G401 (cell line): ENCODE measurements around the gene PROSER3. TPM values are rescaled to one million over a fixed set of nuclear protein-coding genes. Genes with fewer than 3 reads are reported as not detected.

Experiments
- DNase-seq: peaks from one replicate; pipeline ENCODE4 v3.0.0-alpha.2; 2015; ENCODE audit warnings: low spot score
- in situ Hi-C: cut with HindIII; loops from 2 replicates; pipeline ENCODE4 v1.10.0; 2016; ENCODE audit warnings: low sequenced_read_pairs, mixed read lengths
- total RNA-seq: library from RNA; depleted of rRNA; stranded (reverse); fragments of >200 nt; shearing (Covaris generic); gene quantifications from 2 replicates; pipeline ENCODE4 v1.2.3, GENCODE V29; 2014

Gene PROSER3
- total RNA-seq, 1 experiment from 2014 or later, result 7.9 TPM

DNA sequence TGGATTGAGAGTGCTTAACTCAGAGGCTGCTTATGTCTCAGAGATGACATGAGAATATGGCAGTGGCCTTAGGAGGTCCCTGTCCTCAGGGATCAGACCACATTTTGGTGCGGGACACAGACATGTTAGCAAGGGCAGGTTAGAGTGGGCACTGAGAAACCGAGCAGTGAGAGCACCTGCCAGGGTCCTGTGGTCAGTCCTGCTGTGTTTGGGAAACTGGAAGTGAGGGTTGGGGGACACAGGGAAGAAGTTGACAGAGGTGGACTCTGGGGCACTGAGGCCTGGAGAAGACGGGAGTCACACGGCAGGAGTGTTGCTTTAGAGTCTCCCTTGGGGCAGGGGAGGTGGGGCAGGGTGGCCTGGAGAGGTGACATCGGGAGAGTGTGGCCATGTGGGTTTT lies 23.1 kb upstream of the PROSER3 start:
- in situ Hi-C loops, result no loop called here
- DNase-seq, result no peak

DNA sequence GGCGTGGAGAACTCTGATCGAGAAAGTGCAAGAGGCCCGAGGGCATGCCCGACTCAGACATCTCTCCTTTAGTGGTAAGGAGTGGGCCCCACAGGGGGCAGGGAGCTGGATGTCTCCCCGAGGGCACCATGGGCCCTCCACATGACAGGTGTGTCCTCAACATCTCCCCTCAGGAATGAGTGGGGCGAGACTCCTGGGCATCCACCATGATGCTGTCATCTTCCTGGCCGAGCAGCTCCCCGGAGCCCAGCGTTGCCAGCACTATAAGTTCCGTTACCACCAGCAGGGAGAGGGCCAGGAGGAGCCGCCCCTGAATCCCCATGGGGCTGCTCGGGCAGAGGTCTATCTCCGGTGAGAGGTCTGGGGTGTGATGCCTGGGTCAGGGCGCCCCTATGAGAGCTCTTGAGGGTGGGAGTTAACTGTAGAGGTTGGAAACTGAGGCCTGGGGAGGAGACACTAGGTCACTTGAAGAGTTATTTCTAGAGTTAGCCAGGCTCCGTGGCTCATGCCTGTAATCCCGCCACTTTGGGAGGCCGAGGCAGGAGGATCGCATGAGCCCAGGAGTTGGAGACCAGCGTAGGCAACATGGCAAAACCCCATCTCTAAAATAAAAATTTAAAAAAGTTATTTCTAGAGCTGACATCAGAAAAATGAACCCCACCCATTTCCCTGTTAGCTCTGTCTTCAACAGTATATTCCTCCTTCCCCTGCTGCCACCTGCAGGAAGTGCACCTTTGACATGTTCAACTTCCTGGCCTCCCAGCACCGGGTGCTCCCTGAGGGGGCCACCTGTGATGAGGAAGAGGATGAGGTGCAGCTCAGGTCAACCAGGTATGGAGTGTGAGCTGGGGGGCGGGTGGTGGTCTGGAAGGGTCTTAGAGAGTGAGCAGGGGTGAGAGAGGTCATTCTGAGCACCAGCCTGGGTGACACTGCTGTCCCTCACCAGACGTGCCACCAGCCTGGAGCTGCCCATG lies 20.8 kb upstream of the PROSER3 start:
- in situ Hi-C loops, result no loop called here
- no peak for DNase-seq

DNA sequence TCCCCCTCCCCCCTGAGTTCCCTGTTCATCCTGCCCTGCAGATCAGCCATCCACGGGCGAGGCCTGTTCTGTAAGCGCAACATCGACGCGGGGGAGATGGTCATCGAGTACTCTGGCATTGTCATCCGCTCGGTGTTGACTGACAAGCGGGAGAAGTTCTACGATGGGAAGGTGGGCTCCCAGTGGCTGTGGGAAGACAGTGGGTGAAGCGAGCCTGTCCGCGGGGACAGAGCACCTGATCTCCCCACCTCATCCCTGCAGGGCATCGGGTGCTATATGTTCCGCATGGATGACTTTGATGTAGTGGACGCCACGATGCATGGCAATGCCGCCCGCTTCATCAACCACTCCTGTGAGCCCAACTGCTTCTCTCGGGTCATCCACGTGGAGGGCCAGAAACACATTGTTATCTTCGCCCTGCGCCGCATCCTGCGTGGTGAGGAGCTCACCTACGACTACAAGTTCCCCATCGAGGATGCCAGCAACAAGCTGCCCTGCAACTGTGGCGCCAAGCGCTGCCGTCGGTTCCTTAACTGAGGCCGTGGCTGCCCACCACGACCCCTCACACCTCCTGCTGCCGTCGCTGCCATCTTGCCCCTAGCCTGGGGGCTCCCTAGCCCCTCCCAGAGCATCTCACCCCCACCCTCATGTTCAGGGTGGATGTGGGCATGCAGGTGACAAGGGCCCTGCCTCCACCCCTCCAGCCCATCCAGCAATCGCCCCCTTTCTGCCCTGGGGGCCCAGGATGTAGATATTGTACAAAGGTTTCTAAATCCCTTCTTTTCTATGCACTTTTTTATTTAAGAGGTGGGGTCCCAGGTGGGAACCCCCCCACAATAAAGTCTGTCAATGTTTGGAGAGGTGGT lies 19.7 kb upstream of the PROSER3 start:
- no peak for DNase-seq
- in situ Hi-C loops, result no loop called here

DNA sequence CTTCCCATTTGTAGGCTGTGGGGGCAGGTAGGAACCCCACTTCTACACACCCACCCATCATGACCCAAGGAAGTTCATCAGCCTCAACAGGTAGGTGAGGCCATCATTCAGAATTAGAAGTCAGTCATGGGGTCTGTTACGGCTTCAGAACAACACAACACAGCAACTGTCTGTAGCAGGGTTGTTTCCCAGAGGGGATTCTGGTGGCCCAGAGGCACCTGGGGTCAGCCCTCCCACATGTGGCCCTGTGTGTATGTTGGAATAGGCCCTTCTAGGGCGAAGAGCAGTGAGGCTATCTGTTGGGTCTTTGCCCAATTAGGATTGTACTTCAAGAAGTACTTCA lies 19.1 kb upstream of the PROSER3 start:
- in situ Hi-C loops, result no loop called here
- no peak for DNase-seq

DNA sequence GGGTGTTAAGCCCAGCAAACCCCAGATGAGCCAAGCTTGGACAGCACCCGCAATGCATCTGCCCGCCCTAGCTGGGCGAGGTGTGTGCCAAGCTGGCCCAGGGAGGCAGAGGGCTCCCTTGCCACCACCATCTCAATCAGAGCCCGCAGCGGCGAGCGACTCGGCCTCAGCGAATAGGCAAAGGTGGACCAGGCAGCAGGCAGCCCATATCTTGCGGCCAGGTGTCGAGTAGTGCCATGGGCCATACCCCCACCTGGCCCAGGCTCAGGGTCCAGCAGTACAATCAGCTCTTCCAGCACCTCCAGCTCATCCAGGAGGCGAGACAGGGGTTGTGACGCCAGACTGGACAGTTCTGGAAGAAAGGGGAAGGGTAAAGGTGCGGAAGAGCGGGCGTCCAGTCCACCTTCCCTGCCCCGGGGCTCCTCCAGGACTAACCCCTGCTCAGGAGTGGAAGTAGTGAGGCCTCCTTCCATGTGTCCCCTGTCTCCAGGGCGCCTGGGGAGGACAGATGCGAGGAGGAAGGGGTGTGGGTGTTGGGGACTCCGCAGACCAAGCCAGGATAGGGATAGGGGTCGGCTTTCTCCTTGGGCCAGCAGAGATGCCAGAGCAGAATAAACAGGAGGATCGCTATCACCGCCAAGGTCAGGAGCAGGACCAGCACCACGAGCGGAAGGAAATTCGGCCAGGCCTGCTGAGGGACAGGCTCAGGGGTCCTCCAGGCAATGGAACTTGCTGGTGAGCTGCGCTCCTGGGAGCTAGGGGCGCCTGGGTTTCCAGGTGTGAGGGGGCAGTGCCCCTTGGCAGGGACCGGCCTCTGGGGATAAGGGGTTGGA lies 18.5 kb upstream of the PROSER3 start:
- in situ Hi-C loops, result no loop called here

DNA sequence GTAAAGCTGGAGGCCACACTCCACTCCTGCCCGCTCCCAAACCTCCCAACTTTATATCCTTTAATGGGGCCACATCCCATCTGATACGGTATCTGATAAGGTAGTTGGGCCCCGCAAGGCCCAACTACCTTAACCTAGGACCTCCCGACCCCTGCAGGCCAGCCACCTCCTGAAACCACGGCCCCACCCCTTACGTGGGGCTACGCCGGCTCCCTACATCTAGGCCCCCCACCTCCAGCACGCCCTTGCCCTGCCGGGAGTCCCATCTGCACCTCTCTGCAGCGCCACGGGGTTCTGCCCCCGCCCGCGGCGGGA lies 17.9 kb upstream of the PROSER3 start:
- DNase-seq, result no peak
- in situ Hi-C loops, result no loop called here

More for the DNA sequence above, 18.5 kb upstream of the PROSER3 start:
- no peak for DNase-seq

DNA sequence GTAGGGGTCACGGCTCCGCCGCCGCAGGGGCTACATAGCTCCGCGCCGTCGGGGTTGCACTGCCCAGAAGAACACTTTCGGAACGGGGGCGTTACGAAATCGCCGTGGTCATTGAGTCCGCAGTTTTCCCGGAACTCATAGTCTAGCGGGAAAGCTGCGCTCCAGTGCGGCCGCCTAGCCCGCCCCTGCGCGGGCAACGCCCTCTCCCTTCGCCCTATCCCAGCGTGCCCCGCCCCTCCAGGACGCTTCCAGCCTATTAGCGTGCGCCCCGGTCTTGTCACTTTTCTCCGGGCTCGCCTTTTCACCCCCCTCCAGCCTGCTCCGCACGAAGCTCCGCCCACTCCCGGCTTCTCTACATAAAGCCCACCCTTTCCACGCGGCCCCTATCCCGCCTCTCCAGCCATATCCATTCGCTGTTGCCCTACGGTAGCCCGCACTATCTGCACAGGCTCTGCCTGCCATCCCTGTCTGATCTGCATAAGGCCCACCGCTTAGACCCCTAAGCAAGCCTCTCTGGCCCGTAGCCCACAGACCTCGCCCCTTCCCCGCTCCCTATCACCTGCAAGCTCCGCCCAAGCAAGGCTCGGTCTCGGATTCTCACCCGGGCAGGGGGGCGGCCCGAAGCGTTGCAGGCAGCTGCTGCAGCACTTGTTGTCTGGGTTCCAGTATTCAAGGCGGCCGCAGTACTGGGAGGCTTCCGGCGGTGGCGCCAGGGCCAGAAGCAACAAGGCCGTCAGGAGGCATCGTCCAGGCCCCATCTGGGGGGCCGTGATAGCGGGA lies 17.4 kb upstream of the PROSER3 start:
- in situ Hi-C loops, result no loop called here
- DNase-seq, result peak; percentile 98

DNA sequence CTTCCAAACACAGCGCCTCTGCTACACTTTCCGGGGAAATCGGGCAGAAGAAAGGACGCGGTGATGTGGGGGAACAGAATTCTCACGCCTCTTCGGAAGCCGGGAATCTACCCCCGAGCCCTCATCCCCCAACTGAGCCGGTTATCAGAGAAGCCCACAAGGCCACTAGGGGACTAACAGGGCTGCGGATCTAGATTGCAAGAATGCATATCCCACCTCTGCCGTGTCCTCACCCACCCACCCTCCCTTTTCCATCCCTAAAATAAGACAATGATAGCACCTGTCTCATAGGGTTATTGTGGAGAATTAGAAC lies 16.8 kb upstream of the PROSER3 start:
- no peak for DNase-seq
- in situ Hi-C loops, result no loop called here

DNA sequence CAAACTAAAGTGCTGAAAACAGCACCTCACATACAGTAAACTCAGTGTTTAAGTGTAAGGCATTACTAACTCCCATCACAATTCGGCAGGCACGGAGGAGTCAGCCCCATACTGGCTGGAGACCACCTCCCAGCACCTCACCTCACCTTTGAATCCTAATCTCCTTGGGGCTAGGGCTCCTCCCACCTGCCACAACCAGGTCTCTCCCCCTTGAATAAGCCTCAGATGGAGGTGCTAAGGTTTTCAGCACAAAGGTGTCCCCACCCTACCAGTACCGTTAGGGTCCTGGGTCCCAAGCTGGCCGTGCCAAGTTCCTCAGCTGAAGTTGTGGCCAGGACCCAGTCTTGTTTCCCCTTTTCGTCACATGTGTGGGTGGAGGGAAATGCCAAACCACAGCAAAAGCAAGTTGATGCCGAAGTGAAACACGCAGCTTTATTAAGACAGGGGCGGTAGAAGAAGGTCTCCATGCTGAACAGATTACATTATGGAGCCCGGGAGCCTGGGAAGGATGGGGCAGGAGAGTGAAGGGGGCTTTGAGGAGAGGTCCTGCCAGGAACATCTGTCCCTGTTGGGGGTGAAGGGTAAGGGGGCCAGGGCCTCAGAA lies 15.8 kb upstream of the PROSER3 start, which contains the start of gene IGFLR1:
TSS of gene IGFLR1 (minus strand) at position 332 of the 604 bp plus-strand sequence. CDS start 1,272 bp downstream, outside the sequence.
- DNase-seq, result no peak
- in situ Hi-C loops, result no loop called here

DNA sequence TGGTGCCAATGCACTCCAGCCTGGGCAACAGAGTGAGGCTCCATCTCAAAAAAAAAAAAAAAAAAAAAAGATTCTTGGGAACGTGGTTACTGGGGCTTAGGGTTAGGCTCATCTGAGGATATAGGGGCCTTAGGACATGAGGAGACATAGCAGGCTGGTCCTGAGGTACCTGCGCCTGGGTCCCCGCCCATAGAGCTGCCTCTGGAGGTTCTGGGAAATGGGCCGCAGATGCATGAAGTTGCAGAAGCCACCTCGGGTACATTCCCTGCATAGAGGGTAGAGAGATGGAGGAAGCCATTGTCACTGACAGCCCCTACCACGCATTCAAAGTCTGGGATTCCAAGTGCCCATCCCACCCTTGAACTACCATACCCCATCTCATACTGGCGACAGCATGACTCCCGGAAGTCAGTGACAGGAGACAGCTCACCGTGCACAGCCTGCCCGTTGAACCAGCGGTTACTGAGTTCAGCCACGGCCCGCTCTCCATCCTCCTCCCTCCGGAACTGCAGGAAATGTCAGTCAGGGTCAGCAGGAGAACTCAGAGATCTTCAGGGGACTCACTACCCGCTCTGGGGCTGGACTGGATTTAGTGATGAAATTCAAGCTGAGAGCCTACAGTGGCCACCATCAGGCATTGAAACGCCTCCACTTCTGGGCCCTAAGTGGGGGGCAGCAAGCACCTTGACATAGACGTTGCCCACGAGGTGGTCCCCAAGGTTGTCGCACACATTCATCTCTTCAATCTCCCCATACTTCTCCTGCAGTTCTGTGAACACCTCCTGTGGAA lies 14.1 kb upstream of the PROSER3 start:
- in situ Hi-C loops, result no loop called here
- DNase-seq, result no peak

DNA sequence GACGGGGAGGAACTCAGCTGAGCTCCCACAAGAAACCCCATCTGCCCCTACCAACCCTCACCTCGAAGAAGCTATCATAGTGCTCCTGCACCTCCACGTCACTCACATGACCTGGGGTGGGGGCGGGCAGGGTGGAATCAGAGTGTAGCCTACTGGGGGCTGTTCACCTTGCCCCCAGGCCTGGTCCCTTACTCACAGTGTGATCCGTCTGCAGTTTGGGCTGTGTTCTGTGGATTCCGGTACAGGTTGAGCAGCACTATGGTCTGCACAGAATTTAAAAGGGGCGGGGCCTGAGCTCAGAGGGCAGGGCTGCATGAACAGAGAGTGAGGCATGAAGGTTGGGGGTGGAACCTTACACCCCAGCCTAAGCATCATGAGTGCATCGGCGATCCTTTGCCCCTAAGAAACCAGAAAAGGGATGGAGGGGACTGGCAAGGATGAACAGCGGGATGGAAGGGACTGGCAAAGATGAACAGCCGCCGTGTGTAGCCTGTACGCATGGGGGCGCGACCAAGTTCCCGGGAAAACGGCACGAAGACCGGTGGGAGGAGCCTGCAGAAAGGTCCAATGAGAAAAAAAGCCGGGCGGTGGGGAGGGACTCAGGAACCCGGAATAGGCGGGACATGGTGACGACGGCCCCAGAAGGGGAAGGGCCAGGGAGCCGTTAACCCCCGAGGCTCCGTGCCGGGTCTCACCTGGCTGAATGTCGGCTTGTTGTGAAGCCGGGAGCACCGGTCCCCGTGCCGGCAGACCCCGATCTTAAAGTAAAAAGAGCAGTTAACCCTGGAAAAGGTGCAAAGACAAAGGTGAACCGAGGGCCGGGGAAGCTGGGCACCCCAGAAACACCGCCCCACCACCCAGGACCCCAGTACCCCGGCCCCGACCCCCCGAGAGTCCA lies 13.3 kb upstream of the PROSER3 start:
- in situ Hi-C loops, result no loop called here

DNA sequence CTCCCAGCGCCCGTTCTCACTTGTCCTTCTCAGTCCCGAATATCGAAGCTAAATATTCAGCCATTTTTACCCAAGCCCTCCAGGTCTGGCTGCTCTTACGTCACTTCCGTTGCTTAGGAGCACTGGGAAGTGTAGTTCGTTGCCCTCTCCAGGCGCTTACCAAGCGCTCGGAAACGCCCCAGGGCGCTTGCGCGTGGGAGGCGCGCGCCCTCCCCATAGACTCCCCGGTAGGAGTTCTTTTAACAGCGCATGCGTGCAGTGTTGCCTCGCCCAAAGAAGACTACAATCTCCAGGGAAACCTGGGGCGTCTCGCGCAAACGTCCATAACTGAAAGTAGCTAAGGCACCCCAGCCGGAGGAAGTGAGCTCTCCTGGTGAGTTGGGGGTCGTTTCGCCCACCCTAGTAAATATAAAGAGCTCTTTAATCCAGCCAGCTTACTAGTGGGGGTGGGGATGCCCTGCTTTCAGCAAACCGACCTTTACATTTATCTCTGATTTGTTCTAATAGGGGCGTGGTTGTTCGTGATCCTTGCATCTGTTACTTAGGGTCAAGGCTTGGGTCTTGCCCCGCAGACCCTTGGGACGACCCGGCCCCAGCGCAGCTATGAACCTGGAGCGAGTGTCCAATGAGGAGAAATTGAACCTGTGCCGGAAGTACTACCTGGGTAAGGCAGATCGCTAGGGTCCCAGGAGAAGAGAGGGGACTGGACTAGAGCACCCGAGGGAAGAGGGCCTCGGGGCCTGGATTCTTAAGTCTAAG lies 12.5 kb upstream of the PROSER3 start, which contains the start of the genes PSENEN and U2AF1L4:
TSS of gene PSENEN (plus strand) at position 324 of the 759 bp plus-strand sequence. CDS start at position 604, 280 bp downstream.
TSS of gene U2AF1L4 (minus strand) at position 91 of the 759 bp plus-strand sequence. CDS start at position 64, 27 bp downstream.
- in situ Hi-C loops, result no loop called here
- peak; percentile 100 for DNase-seq

More for the DNA sequence above, 13.3 kb upstream of the PROSER3 start:
- peak; percentile 98 for DNase-seq

DNA sequence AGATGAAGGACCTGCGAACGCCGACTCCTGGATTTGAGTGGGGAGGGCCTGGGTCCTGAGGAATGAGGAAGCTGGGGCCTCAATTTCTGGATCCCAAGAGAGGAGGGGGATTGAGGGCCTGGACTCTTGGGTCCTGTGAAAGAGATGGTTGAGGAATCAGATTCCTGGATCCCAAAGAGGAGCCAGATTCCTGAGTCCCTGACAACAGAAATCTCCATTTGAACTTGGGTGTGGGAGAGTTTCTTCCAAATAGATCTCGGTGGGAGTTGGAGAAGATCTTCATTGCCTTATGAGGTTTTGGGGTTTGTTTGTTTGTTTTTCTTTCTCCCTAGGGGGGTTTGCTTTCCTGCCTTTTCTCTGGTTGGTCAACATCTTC lies 11.9 kb upstream of the PROSER3 start:
- in situ Hi-C loops, result no loop called here
- no peak for DNase-seq

DNA sequence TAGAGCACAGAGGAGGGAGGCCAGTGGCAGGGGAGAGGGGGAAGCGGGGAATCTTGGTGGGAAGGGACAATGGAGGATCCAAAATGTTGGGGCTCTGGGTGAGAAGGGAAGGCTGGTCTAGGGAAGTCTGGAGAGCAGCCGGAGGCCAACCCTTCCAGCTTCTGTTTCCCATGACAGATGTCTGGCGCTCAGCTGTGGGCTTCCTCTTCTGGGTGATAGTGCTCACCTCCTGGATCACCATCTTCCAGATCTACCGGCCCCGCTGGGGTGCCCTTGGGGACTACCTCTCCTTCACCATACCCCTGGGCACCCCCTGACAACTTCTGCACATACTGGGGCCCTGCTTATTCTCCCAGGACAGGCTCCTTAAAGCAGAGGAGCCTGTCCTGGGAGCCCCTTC lies 11.4 kb upstream of the PROSER3 start:
- no peak for DNase-seq
- in situ Hi-C loops, result no loop called here

DNA sequence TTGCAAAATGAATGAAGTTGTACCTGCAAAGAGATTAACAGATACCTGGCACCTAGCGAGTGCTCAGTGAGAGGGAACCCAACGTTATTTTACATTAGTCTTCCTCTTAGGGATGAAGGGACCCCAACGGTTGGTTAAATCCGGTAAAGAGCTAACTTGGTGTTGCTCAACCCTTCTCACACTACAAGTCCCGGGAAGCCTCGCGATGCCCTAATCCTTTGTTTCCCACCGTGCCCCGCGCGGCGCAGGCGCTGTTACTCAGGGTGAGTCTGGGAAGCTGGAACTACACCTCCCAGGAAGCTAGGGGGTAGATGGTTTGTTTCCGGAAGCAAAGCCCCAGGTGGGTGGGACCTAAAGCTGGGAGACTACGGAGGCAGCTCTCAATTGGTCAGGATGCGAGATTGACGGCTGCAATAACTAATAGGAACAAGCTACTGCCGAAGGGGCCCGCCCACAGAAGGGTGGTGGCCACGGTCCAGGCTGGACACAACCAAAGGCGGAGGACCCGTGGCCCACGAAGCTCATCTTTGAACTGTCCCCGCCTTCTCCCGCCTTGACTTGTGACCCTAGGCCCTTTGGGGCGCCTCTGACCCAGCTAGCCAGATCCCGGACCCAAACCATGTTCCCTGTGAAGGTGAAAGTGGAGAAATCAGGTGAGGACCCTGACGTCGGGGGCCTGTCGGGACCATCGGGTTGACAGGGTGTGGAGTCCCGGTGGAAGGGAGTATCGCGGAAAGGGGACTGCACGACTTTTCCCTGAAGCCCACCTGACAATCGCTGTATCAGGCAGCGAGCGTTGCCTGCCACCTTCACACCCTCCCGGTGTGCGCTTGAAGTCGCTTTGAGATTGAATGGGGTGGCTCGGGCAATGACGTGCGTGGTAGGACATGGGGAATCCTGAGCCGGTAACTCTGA lies 9.6 kb upstream of the PROSER3 start, which contains the start of gene LIN37:
TSS of gene LIN37 (plus strand) at position 471 of the 915 bp plus-strand sequence. CDS start at position 620, 149 bp downstream.
- in situ Hi-C loops, result no loop called here
- peak; percentile 100 for DNase-seq
